Measurements from ENCODE around the gene SPDEF.

The SPDEF gene

GRCh38 chr6:34556031-34556471 is at the start of gene SPDEF:
TSS of gene SPDEF (minus strand) at chr6:34556329. CDS start at chr6:34544455, 11,874 bp downstream.
- DNase-seq = no peak

- DNase-seq = no peak
Observed at GRCh38 chr6:34603707-34604106, 47.6 kb upstream of the SPDEF start.

- DNase-seq = no peak
Observed at GRCh38 chr6:34602318-34603111, 46.4 kb upstream of the SPDEF start.

GRCh38 chr6:34601706-34602105 is 45.6 kb upstream of the SPDEF start:
- no peak for DNase-seq

- no peak for DNase-seq
Observed at GRCh38 chr6:34600796-34601195, 44.7 kb upstream of the SPDEF start.

- DNase-seq = no peak
Observed at GRCh38 chr6:34600101-34600500, 44.0 kb upstream of the SPDEF start.

GRCh38 chr6:34598712-34599111 is 42.6 kb upstream of the SPDEF start:
- no peak for DNase-seq

- no peak for DNase-seq
Observed at GRCh38 chr6:34597605-34598353, 41.6 kb upstream of the SPDEF start.

GRCh38 chr6:34596798-34597197 is 40.7 kb upstream of the SPDEF start:
- no peak for DNase-seq

- DNase-seq = no peak
Observed at GRCh38 chr6:34595332-34596184, 39.4 kb upstream of the SPDEF start.

GRCh38 chr6:34593701-34594100 is 37.6 kb upstream of the SPDEF start:
- no peak for DNase-seq

- no peak for DNase-seq
Observed at GRCh38 chr6:34592208-34592952, 36.3 kb upstream of the SPDEF start.

- DNase-seq = no peak
Observed at GRCh38 chr6:34589691-34590090, 33.6 kb upstream of the SPDEF start.

- no peak for DNase-seq
Observed at GRCh38 chr6:34589140-34589539, 33.0 kb upstream of the SPDEF start.

GRCh38 chr6:34587851-34588250 is 31.7 kb upstream of the SPDEF start:
- DNase-seq = no peak

GRCh38 chr6:34587325-34587724 is 31.2 kb upstream of the SPDEF start:
- DNase-seq = no peak

- DNase-seq = no peak
Observed at GRCh38 chr6:34586327-34587040, 30.4 kb upstream of the SPDEF start.

- no peak for DNase-seq
Observed at GRCh38 chr6:34585512-34586061, 29.5 kb upstream of the SPDEF start.

GRCh38 chr6:34585108-34585507 is 29.0 kb upstream of the SPDEF start:
- no peak for DNase-seq

GRCh38 chr6:34584694-34585093 is 28.6 kb upstream of the SPDEF start:
- no peak for DNase-seq

- DNase-seq = no peak
Observed at GRCh38 chr6:34583861-34584604, 27.9 kb upstream of the SPDEF start.

Measured in activated effector memory CD4-positive, alpha-beta T cell treated with Interleukin-2 at 50 U/mL for 16 hours (primary cell).